ENCODE results near the gene LDHAL6A.

LDHAL6A gene

DNA sequence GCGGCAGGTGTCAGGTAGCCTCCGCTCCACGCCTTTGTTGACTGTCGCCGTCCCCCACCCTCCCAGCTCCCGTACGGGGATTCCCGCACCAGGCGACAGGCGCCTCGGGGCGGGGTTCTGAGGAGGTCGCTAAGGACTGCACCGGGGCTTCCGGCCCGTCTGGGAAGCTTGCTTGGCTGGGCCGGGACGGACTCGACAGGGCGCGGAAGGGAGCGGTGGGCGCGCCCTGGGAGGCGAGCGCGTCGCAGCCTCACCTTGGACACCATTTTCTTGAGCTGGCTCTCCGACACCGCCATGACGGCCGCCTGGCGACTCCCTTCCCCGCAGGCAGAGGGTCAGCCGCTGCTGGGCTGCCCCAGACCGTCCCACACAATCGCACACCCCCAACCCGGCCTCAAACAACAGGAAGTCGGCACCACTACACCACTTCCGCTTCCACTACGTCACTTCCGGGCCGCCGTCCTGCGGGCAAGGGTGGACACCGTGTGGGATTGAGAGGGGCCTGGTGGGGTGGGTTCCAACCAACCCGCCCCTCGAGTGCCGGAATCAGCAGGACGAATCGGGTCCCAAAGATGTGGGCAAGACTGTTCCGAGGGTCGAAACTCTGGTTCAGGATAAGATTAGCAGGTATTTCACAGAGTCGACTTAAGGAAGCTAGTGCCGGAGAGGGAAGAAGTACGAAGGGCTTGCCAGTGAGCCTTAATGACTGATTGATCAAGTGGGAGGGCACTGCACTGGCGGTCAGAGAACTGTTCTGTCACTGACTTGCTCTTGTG, 71.1 kb downstream of the LDHAL6A start, which contains the start of gene TSG101 (continued):
- TF ChIP-seq, protein P1, sequence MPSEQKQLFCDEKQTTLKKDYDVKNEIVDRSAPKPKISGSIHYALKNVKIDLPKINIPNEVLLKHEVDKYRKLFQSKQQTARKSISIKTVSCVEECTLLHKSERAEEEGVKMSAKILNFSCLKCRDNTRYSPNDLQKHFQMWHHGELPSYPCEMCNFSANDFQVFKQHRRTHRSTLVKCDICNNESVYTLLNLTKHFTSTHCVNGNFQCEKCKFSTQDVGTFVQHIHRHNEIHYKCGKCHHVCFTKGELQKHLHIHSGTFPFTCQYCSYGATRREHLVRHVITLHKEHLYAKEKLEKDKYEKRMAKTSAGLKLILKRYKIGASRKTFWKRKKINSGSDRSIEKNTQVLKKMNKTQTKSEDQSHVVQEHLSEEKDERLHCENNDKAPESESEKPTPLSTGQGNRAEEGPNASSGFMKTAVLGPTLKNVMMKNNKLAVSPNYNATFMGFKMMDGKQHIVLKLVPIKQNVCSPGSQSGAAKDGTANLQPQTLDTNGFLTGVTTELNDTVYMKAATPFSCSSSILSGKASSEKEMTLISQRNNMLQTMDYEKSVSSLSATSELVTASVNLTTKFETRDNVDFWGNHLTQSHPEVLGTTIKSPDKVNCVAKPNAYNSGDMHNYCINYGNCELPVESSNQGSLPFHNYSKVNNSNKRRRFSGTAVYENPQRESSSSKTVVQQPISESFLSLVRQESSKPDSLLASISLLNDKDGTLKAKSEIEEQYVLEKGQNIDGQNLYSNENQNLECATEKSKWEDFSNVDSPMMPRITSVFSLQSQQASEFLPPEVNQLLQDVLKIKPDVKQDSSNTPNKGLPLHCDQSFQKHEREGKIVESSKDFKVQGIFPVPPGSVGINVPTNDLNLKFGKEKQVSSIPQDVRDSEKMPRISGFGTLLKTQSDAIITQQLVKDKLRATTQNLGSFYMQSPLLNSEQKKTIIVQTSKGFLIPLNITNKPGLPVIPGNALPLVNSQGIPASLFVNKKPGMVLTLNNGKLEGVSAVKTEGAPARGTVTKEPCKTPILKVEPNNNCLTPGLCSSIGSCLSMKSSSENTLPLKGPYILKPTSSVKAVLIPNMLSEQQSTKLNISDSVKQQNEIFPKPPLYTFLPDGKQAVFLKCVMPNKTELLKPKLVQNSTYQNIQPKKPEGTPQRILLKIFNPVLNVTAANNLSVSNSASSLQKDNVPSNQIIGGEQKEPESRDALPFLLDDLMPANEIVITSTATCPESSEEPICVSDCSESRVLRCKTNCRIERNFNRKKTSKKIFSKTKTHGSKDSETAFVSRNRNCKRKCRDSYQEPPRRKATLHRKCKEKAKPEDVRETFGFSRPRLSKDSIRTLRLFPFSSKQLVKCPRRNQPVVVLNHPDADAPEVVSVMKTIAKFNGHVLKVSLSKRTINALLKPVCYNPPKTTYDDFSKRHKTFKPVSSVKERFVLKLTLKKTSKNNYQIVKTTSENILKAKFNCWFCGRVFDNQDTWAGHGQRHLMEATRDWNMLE (tag by site-specific recombination; conservative IDR thresholded peaks at IDR 0.05; ENCODE audit: low read depth): peak; percentile 97
- peak; percentile 78 for TF ChIP-seq KLF1 (tag by site-specific recombination; IDR thresholded peaks at IDR 0.05)
- peak; percentile 78 for TF ChIP-seq ZFHX2 (tag by site-specific recombination; conservative IDR thresholded peaks at IDR 0.05)
- no peak for TF ChIP-seq ZNF513 (tag by site-specific recombination; IDR thresholded peaks at IDR 0.05)
- TF ChIP-seq ZNF843 (tag by site-specific recombination; IDR thresholded peaks at IDR 0.05): peak; percentile 53; the same call in 1 of the 2 replicates
- no peak for TF ChIP-seq ZNF302 (tag by site-specific recombination; IDR thresholded peaks at IDR 0.05; ENCODE audit: low read depth)
- no peak for TF ChIP-seq ZNF157 (tag by site-specific recombination; IDR thresholded peaks at IDR 0.05)
- TF ChIP-seq ZNF610 (tag by site-specific recombination; IDR thresholded peaks at IDR 0.05; ENCODE audit: borderline replicate concordance): 0 out of 2 replicates have a peak, but pooled peaks have one; percentile 62
- TF ChIP-seq ZNF155 (tag by site-specific recombination; IDR thresholded peaks at IDR 0.05): no peak
- no peak for TF ChIP-seq ZBTB10 (tag by site-specific recombination; IDR thresholded peaks at IDR 0.05)
- TF ChIP-seq ZBTB6 (tag by site-specific recombination; IDR thresholded peaks at IDR 0.05): no peak
- peak; percentile 93 for TF ChIP-seq ZNF600 (tag by site-specific recombination; IDR thresholded peaks at IDR 0.05)
- no peak for TF ChIP-seq ZNF239 (tag by site-specific recombination; IDR thresholded peaks at IDR 0.05)
- TF ChIP-seq SALL2 (tag by site-specific recombination; IDR thresholded peaks at IDR 0.05; ENCODE audit: borderline replicate concordance): no peak
- TF ChIP-seq ZBTB49 (tag by site-specific recombination; IDR thresholded peaks at IDR 0.05; ENCODE audit: low read depth): no peak
- TF ChIP-seq, protein P2, sequence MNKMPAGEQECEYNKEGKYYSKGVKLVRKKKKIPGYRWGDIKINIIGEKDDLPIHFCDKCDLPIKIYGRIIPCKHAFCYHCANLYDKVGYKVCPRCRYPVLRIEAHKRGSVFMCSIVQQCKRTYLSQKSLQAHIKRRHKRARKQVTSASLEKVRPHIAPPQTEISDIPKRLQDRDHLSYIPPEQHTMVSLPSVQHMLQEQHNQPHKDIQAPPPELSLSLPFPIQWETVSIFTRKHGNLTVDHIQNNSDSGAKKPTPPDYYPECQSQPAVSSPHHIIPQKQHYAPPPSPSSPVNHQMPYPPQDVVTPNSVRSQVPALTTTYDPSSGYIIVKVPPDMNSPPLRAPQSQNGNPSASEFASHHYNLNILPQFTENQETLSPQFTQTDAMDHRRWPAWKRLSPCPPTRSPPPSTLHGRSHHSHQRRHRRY (tag by site-specific recombination; IDR thresholded peaks at IDR 0.05): no peak
- TF ChIP-seq ZNF221 (tag by site-specific recombination; IDR thresholded peaks at IDR 0.05; ENCODE audit: borderline replicate concordance): no peak
- TF ChIP-seq SETDB1 (IDR thresholded peaks at IDR 0.05; ENCODE audit: insufficient read length, low read length): no peak
- no peak for TF ChIP-seq HOXA7 (CRISPR knock-in tag; IDR thresholded peaks at IDR 0.05; ENCODE audit: borderline replicate concordance)
- no peak for TF ChIP-seq ZNF704 (tag by site-specific recombination; IDR thresholded peaks at IDR 0.05)
- TF ChIP-seq ZNF629 (tag by site-specific recombination; IDR thresholded peaks at IDR 0.05): peak; percentile 92
- TF ChIP-seq ZNF23 (tag by site-specific recombination; IDR thresholded peaks at IDR 0.05; ENCODE audit: borderline replicate concordance): no peak
- TF ChIP-seq ZNF391 (tag by site-specific recombination; IDR thresholded peaks at IDR 0.05; ENCODE audit: borderline replicate concordance, low read depth): no peak
- no peak for TF ChIP-seq SCRT2 (tag by site-specific recombination; IDR thresholded peaks at IDR 0.05)

Data from HEK293 (cell line).